AG20443 (cell line): ENCODE results near the gene ZNF768.
"Not testable (repeated sequence)": the region's sequence is repeated elsewhere in the genome, so short reads cannot be mapped to it uniquely, and the experiment has no call there.

Experiments
- DNase-seq: peaks from one replicate; pipeline ENCODE4 v3.0.0; 2012; ENCODE audit warnings: low spot score, mixed read lengths

The ZNF768 gene

DNA sequence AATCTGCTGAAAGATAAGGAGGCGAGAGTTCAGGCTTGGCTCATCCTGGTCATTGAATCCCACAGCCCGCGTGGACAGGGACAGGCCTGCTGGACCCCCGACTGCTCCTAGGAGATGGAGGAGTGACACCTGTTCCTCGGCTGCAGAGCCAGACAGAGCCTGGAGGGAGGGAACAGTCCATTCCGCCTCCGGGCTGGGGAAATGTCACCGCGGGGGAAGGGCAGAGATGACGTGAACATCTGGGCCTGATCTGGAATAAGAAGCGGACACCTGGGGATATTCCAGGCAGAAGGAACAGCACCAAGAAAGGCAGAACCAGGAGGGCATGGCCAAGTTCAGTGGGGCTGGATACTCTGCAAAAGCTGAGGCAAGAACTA, 6.8 kb upstream of the ZNF768 start:
- DNase-seq: no peak

DNA sequence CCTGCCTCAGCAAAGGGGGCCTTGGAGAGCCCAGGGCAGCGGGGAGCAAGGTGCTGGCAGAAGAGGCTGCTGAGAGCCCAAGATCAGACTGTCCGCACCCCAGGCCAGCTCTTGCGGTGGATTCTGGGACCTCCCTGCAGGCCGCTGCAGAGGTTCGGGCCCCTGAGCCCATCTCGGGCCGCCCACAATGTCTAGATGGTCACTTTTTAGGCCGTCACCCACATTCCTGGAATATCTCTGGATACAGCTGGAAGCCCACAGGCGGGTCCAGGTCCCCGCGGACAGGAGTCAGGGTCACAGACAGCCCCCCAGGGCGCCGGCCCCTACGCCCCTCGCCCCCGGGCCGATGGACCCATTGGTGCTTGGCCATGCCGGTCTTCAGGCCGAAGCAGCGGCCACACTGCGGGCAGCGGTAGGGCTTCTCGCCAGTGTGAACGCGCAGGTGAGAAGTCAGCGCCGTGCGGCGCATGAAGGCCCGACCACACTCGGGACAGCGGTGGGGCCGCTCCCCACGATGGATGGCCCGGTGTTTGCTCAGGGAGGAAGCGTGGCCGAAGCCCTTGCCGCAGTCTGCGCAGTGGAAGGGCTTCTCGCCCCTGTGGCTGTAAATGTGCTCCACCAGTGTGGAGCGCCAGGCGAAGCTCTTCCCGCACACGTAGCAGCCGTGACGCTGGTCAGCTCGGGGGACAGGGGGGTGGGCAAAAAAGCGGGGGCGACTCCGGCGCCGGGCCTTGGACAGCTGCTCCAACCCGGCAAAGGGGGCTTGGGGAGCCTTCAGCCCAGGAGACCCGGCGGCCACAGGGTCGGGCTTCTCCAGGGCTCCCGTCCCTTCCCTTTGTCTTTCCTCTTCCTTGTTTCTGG, 6.1 kb upstream of the ZNF768 start:
- no peak for DNase-seq

DNA sequence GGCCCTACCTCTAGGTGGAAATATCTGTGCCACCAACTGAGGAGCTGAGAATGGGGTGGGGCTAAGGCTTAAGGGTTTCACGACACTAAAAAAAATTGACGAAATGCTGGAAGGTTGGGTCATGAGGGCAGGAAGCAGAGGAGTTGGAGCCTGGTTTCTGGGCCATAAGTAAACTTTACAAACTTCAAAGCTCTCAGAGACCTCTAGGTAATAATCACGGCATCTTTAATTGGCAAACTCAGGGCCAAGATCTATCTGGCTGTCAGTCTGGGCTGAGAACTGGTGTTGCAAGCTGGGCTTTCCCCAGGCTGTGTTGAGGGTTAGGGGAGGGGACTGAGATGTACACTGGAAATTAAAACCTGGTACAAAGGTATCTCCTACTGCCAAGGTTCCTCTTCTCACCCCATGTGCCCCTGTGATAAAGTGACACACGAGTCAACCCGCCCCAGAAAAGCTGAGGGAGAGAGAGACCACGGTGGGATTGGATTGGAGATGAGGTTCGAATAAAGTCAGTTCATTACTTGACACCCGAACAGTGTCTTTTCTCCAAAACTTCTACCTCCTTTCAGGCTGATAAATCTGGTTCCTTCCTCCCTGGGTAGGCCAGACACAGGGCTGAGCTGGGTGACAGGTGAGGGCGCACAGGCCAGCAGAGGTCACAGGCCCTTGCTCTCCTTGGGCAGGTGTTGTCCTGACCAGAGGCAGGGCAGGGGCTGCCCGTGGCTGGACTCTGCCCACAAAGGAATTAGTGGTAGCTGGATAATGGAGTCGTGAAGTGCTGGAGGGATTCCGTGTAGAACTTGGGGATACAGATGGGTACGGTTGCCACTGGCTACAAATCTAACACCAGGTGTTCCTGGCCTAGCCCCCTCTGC, 4.0 kb upstream of the ZNF768 start:
- DNase-seq: no peak

GRCh38 chr16:30528799-30529457, 2.6 kb upstream of the ZNF768 start:
- DNase-seq: no peak

DNA sequence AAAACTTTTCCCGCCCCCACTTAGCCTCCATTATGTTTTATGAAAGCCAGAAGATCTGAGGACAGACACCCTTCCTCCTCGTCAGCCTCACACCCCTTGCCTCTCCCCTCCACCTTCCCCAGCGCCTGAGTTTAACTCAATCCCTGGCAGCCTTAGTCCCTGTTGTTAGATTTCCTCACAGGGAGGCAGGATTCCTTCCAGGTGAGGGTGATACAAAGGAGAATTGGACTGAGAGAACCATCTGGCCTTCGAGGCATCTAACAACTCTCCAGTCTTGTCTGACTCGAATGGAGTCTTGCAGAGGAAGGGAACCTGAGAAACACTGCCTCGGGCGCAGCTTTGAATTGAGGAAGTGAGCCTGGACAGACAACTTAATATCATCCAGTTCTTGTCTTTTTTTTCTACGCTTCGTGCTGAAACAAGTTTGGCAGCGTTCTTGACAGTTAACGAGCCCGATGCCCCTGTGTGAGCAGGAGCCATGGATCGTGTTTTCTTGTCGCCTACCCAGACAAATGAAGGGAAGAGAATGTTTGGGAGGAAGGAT, 1.3 kb upstream of the ZNF768 start:
- DNase-seq: no peak

- DNase-seq: peak; percentile 98
Measured at GRCh38 chr16:30526823-30527634, 663 bp upstream of the ZNF768 start.

- DNase-seq: no peak
Measured at GRCh38 chr16:30525844-30526136, 576 bp downstream of the ZNF768 start.

- no peak for DNase-seq
Measured at GRCh38 chr16:30524575-30525568, 1.5 kb downstream of the ZNF768 start.

DNA sequence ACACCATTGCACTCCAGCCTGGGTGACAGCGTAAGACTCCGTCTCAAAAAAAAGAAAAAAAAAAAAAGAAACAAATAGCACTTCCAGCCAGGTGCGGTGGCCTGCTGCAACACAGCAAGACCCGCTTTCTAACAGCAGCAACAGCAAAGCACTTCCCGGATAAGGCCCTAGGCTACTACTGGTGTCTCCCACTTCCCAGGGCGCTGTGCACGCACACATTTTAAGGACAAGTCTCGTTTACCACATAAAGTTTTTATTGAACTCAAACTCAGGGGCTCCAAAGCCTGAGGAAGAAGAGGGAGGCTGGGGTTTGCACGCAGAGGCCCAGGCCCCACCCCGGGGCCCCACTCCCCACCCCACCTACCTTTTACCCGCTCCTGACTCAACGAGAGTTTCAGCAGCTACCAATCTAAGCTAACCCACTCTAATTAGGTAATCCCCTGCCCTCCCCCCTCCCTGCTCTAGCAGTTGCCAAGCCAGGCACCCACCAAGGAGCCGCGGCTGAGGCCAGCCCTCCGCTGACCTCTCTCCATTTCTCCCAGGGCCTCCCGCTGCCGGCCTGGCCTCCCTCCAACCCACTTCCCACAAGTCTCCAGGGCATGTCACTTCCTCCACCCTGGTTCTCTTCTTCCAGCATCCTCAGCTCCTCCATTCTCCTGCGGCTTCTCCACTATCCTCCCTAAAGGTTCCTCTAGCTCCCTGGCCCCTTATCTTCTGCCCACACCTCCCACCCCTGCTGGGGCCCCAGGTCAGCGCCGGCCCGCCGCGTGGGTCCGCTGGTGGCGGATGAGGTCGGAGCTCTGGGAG, 2.4 kb downstream of the ZNF768 start:
- DNase-seq: no peak

- not testable (repeated sequence) for DNase-seq
Measured at GRCh38 chr16:30522702-30523463, 3.5 kb downstream of the ZNF768 start.

GRCh38 chr16:30521873-30522641, 4.3 kb downstream of the ZNF768 start:
- DNase-seq: no peak

GRCh38 chr16:30521476-30521872, 4.9 kb downstream of the ZNF768 start:
- no peak for DNase-seq

GRCh38 chr16:30519120-30520049, 7.0 kb downstream of the ZNF768 start:
- DNase-seq: no peak

- no peak for DNase-seq
Measured at GRCh38 chr16:30518552-30518951, 7.8 kb downstream of the ZNF768 start.

- no peak for DNase-seq
Measured at GRCh38 chr16:30515275-30515674, 11.1 kb downstream of the ZNF768 start.

DNA sequence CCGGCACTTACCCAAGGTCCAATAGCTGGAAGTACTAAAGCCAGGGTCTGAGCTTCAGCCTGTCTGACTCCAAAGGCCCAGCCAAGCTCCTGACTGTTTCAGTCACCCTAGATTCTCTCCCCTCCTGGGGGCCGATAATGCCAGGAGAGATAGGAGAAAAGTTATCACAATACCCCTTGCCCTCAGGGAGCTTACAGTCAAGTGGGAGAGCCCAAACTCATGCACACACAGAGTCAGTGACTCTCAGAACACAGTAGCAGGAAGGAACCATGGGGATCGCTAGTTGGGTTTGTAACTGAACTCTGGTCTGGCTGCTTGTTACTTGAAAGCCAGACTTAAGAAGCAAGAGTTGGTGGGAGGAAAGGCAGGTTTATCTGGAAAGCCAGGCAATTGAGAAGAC, 14.9 kb downstream of the ZNF768 start:
- DNase-seq: no peak
